ENCODE results near the gene IPPK. TPM values are rescaled to one million over a fixed set of nuclear protein-coding genes. Genes with fewer than 3 reads are reported as not detected.
A peak's percentile ranks its signal among the peaks of the same experiment; 100 is the strongest.
"Not testable (repeated sequence)": the region's sequence is repeated elsewhere in the genome, so short reads cannot be mapped to it uniquely, and the experiment has no call there.

IPPK gene
- total and polyA plus RNA-seq, 12 donors: 5.2 to 17.8 (median 8.3) TPM

GRCh38 chr9:92600462-92601261 is 69.3 kb downstream of the IPPK start:
- 70 to 73% methylated on average over 12 of the region's 12 CpGs for WGBS, 2 donors
- Histone ChIP-seq H3K4me1 (peaks cover 4 to 58% (median 39%) of the 10 kb centered on the region in 9 donors), H3K27ac (peak overlapping the region; percentile 53 to 93 (median 78)), H3K27me3 (no peaks in the 10 kb centered on the region), H3K4me3 (no peak overlapping the region), H3K9me3 (peaks cover 0 to 21% (median 6%) of the 10 kb centered on the region in 11 donors), H3K36me3 (no peaks in the 10 kb centered on the region)
- intact Hi-C loops (cut with DNase I): loop anchor here in 1 of 10 donors (5.0 kb wide), 1 partner anchor 118 kb away; the partner anchor contains the start of gene ASPN
- no peak for TF ChIP-seq CTCF (IDR thresholded peaks at IDR 0.05)
- ATAC-seq: peak; percentile 60 to 84 (median 72)
- DNase-seq: no peak

GRCh38 chr9:92599938-92600461 is 69.9 kb downstream of the IPPK start:
- peaks cover 0 to 14% (median 2%) of the 10 kb centered on the region in 11 donors for H3K9me3 ChIP-seq
- intact Hi-C loops (cut with DNase I): loop anchor here in 2 of 10 donors (5.0 to 10.0 kb wide), 2 partner anchors 95 to 118 kb away; partner anchors contain the start of gene ASPN (in 1 of the 2)
- TF ChIP-seq CTCF (IDR thresholded peaks at IDR 0.05): no peak
- DNase-seq (no peak), ATAC-seq (peak in 7 of 8 donors; percentile 23 to 54 (median 35))
- WGBS, 2 donors: 73% methylated on average over 4 of the region's 4 CpGs
- H3K27ac ChIP-seq: peak overlapping the region; percentile 46 to 93 (median 78)
- H3K27me3 ChIP-seq: no peaks in the 10 kb centered on the region
- H3K36me3 ChIP-seq: no peaks in the 10 kb centered on the region
- peaks cover 4 to 58% (median 39%) of the 10 kb centered on the region in 9 donors for H3K4me1 ChIP-seq
- no peak overlapping the region for H3K4me3 ChIP-seq

GRCh38 chr9:92598382-92598781 is 71.5 kb downstream of the IPPK start:
- DNase-seq: no peak
- H3K27me3 ChIP-seq: no peaks in the 10 kb centered on the region
- H3K9me3 ChIP-seq: peaks cover 0 to under 1% (median 0%) of the 10 kb centered on the region in 11 donors
- peak in 3 of 8 donors; percentile 17 to 40 (median 30) for ATAC-seq
- H3K27ac ChIP-seq: peak overlapping the region; percentile 52 to 93 (median 74)
- intact Hi-C loops (cut with DNase I): loop anchor here in 1 of 10 donors (10.0 kb wide), 1 partner anchor 94 kb away; no protein-coding TSS in a partner anchor
- TF ChIP-seq CTCF (IDR thresholded peaks at IDR 0.05): no peak
- H3K4me1 ChIP-seq: peaks cover 4 to 68% (median 48%) of the 10 kb centered on the region in 9 donors
- 54% methylated on average over 2 of the region's 2 CpGs for WGBS, 2 donors
- no peaks in the 10 kb centered on the region for H3K36me3 ChIP-seq
- H3K4me3 ChIP-seq: no peak overlapping the region

GRCh38 chr9:92595930-92596329 is 74.0 kb downstream of the IPPK start:
- Histone ChIP-seq H3K36me3 (no peaks in the 10 kb centered on the region), H3K27me3 (no peaks in the 10 kb centered on the region), H3K27ac (no peak overlapping the region), H3K4me1 (peaks cover 0 to 71% (median 49%) of the 10 kb centered on the region in 9 donors), H3K9me3 (no peaks in the 10 kb centered on the region), H3K4me3 (no peak overlapping the region)
- intact Hi-C loops (cut with DNase I): loop anchor here in 1 of 10 donors (10.0 kb wide), 1 partner anchor 91 kb away; no protein-coding TSS in a partner anchor
- TF ChIP-seq CTCF (IDR thresholded peaks at IDR 0.05): no peak
- WGBS, 2 donors: 96 to 98% methylated on average over 1 of the region's 1 CpG
- no peak for DNase-seq
- no peak for ATAC-seq

- peaks cover under 1 to 71% (median 51%) of the 10 kb centered on the region in 9 donors for H3K4me1 ChIP-seq
- not testable (repeated sequence) for H3K27ac ChIP-seq, ATAC-seq, H3K27me3 ChIP-seq, H3K36me3 ChIP-seq, H3K9me3 ChIP-seq, H3K4me3 ChIP-seq, DNase-seq
- intact Hi-C loops (cut with DNase I): loop anchor here in 1 of 10 donors (10.0 kb wide), 1 partner anchor 90 kb away; no protein-coding TSS in a partner anchor
- WGBS, 2 donors: 94 to 100% methylated on average over 1 of the region's 1 CpG
Measured at GRCh38 chr9:92595075-92595474, 74.9 kb downstream of the IPPK start.

All from heart right ventricle (tissue), 16 donors.